ENCODE results near the gene SORCS2.

- no peak for TF ChIP-seq CTCF (IDR thresholded peaks at IDR 0.05)
- TF ChIP-seq POLR2AphosphoS5 (IDR thresholded peaks at IDR 0.05), result no peak
These were observed 392.3 kb downstream of the SORCS2 start for GRCh38 chr4:7584606-7585159.

Data from breast epithelium (tissue), 3 donors.